NCI-H446 treated with DMSO at 0.1 percent for 48 hours (cell line): ENCODE data around the gene SDK2.
A peak's percentile ranks its signal among the peaks of the same experiment; 100 is the strongest.

Experiments used
- DNase-seq: peaks from one replicate; lab custom pipeline; 2025; lab: John Stamatoyannopoulos, UW

The SDK2 gene

DNA sequence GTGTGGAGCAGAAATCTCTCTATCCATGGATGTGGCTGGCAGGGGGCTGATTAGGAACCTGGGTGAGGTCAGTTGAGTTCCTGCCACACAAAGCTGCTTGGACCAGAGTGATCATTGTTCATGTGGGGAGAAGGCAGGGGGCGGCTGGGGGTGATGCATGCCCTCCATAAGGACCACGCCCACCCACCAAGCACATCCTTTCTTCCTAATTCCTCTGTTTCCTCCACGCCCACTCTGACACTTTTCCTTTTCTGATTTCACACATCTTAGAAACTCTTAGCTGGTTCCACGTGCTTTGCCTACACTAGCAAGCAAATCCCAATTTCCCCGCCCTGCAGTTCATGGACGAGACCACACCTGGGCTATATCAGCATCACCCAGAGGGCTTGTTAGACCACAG is 108.5 kb downstream of the SDK2 start:
- DNase-seq: no peak

DNA sequence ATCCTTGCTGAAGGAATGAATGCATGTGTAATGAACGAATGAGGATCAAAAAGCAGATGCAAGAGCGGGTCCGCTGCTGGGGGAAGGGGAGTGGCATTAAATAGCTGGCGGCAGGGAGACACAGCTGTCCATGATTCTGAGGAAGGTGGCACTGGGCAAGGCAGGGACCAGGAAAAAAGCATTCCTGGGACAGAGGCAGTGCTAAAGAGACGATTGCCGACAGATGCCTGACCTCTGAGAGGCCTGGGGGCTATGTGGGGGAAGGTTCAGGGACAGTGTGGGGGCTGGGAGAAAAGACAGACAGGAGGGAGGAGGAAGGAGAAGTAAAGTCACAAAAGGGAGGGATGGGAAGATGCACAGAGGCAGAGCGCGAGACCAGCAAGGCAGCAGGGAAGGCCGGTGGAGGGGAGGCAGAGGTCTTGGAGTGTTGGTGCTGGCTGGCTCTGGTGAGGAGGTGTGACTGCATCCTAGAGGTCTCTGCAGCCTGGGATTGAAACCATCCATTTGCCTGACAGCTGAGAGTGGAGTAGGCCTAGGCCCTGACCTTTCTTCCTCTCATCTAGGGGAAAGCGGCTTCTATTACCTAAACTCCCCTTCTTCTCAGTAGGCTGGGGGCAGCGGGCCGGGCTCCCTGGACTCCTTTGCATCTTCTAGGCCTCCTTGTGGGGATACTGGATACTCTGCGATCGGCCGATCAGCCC is 109.9 kb downstream of the SDK2 start:
- DNase-seq: no peak

DNA sequence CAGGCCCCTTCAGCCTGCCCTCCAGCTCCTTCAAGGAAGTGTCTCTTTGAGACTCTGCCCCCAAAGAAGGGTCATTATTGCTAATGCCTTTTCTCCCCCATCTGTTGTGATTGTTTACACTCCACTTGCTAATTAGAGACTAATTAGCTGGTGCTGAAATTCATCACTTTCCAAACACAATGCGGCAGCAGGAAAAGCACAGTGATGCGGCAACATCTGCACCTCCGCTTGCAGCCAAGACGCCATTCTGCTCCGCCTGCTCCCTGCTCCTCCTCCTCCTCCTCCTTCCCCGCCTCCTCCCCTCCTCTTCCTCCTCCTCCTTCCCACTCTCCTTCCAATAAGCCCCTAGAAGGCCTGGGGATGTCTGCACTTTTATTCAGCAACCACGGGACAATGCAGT is 110.5 kb downstream of the SDK2 start:
- peak; percentile 68 for DNase-seq

DNA sequence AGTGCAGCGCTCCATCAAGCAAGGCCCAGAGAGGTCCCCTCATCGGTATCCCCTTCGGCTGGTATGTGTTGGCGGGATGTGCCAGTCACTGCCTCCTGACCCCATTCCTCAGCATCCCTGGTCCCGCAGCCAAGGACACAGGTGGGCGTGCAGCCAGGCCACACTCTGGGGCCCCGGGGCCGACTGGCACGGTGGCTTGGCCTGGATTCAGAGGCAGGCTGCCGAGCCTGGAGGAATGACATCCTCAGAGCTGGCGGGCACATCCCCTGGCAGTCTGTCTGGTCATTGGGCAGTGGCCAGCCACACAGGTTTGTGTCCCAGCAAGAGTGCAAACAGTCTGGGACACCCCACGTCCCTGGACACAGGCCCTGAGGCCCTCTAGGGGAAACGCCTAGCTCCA is 111.1 kb downstream of the SDK2 start:
- DNase-seq: peak; percentile 74

DNA sequence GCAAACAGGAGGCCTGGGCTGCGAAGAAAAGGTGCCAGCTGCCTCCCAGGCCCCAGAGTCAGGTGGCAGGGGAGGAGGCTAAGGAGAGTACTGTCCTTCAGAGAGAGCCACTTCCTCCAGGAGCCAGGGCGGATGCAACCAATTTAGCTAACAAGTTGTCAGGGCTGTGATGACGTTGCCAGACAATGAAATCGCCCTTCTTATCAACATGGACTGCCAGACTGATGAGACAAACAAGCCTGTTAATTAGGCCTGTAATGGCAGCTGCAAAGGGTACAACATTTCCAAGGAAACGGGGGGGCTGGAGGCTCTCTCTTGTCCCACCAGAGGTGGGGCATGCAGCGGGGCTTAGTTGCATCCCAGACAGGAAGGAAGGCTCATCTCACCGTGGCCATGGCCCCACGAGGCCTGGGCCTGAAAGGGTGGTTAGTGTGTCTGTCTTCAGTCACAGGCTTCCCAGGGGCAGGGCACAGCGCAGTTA is 111.8 kb downstream of the SDK2 start:
- DNase-seq: no peak

DNA sequence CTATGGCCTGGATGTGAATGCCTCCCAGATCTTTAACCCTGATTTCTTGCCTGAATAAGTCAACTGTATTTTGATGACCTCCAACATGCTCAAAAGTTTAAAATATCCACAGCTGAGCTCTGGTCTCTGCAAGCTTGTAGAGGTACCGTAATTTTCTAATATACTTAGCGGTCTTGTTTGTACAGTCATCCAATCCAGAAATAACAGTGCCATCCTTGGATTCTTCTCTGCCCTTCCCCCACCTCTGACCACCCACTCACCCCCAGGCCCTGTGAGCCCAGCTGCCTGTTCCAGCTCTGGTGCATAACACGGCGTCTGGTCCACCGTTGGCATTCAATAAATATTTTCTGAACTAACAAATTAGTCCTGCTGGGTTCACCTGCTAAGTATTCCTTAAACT is 113.1 kb downstream of the SDK2 start:
- no peak for DNase-seq

DNA sequence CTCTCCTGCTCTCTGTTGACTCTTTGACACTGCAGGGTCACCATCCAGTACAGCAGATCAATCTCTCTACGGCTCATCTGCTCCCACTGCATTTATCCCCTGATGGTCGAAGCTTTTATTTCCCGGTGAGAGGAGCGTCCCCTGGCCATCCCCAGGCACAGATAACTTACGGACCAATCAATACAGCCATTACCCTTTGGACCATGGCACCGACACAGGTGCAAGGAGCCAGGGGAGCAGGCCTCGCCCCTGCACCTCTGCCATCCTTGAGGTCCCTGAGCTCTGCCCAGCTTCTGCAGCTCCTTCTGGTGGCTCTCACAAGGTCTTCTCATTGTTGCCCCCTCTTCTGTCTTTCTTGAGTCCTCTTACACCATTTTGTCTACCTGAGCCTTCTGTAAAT is 115.6 kb downstream of the SDK2 start:
- no peak for DNase-seq

DNA sequence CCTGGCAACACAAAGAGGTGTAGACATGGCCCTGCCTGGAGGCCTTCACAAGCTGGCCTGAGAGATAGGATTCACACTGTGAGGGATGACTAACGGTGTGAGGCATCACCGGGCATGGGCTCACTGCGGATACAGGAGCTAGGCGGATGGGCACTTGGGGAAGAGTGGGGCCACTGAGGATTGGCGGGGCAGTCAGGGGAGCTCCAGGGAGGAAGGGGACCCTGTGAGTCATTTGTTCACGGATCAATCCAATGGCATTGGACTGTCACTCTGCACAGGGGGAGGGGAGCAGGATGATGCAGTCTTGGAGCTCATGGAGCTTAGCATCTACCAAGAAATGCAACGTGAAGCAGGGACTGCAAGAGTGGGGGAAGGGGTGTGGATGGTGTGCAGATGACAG is 117.3 kb downstream of the SDK2 start:
- no peak for DNase-seq

DNA sequence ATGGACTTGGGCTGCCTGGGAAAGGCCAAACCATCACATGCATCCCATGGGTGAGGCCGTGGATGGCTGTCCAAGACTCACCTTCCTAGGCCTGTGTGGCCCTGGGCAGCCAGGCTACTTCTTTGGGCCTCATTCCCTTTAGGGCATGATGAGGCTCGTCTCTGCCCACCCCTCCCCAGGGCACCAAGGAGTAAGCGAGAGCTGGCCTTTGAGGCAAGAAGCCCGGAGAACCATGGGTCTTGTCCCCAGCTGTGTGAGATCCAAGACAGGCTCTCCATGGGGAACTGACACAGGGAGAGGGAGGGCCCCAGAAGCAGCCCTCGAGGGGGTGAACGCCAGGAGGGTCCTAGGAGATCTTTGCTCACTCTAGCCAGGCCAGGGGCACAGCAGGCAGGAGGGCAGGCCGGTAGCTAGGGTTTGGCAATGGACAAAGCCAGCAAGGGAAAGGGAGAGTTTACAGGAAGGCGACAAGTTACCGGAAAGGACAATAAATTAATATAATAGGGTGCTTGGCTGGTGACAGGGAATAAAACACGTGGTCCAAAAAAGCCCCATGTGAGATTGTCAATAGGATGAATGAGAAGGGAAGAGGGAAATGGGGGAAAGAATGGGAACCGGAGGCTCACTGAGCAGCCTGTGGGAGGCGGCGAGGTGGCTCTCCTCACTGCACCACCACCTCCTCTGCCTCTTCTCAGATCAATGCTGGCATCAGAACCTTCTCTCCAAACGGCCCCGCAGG is 119.1 kb downstream of the SDK2 start:
- no peak for DNase-seq

DNA sequence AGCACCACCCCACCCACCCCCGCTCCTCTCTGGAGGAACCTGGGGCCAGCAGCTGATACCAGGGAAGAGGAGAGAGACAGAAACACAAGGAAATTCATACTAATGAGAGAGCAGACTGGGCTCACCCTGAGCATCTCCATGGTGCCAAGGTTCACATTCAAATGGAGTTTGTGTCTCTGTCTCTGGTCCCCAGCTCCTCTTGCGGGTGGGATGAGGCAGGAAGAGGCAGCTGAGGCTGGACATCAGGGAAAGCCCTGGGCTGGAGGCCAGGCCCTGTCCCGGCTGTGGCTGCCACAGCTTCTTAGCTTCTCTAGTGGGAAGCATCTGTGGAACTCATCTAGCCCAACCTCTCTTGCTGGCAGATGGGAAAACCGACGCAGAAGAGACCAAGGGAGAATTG is 121.5 kb downstream of the SDK2 start:
- no peak for DNase-seq

DNA sequence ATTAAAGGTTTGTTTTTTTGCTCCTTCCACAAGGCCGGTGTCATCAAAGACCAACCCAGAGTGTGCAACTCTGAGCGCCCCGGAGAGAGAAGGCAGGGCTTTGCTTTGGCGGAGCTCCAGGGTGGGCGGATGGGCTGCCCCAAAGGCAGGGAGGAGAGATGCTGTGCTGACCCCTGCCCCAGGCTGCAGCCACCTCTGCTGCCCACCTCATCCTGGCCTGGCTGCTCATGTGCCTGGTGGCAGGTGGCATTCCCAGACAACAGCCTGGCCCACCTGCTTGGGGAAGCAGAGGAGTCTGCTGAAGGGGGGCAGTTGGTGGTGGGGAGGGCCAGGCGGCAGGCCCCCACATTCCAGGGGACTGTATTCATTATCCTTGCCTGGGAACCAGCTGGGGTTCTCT is 122.1 kb downstream of the SDK2 start:
- DNase-seq: no peak

DNA sequence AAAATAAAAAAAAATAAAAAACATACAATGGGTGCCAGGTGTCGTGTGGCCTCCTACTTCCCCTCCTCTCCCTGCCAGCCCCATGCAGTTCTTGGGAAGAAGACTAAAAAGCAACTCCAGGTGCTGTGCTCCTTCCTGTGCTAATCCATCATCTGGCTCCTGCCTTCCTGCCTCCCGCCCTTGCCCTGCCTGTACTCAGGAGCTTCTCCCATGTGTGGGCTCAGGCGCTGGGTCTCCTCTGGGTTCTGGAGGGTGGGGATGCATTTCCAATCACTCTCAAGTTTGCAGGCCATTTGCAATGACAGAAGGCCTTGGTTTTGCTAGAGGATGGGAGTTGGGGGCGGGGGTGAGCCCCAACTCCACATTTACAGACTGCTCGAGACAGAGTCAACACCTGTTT is 122.9 kb downstream of the SDK2 start:
- DNase-seq: no peak

DNA sequence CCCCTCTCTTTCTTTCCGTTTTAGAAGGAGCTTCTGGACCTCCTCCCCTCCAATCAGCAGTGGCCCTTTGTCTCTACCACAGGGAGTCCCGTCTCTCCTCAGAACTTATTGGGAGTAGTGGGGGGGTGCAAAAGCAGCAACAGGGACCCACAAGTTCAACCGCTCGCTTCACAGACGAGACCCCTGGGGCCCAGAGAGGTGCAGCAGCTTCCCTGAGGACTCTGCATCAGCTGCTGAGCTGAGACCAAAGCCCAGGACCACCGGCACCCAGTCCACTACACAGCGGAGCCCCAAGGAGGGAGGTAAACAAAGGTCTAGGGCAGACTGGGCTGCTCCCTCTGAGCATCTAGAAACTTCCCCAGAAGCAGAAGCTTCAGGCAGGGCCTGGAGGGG is 123.9 kb downstream of the SDK2 start:
- DNase-seq: no peak

DNA sequence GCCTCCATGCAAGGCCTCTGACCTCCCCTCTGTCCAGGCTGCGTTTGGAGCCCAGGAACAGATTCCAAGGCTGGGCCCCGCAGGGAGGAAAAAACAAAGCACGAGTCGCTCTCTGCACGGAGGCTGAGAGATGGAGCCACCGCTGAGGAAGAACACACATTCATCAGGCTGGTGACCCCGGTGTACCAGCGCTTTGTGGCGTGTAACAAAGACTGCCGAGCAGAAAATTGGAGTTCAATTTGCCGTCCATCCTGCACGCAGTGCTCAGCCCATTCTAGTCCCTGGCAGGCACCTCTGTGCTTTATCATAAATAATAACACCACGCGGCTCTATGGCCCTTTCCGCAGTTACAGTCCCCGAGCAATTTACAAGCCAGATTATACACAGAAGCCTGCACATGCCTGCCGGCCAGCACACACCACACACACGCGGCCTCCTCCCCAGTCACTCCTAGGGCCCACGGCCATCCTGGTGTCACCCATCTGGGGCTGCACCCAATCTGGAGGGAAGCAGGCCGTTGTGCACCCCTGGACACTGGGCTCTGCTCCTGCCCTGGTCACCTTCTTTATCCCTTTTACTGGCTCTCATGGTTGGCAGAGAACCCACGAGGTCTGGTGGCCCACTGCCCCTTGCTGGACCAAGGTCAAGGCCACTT is 124.4 kb downstream of the SDK2 start:
- no peak for DNase-seq

DNA sequence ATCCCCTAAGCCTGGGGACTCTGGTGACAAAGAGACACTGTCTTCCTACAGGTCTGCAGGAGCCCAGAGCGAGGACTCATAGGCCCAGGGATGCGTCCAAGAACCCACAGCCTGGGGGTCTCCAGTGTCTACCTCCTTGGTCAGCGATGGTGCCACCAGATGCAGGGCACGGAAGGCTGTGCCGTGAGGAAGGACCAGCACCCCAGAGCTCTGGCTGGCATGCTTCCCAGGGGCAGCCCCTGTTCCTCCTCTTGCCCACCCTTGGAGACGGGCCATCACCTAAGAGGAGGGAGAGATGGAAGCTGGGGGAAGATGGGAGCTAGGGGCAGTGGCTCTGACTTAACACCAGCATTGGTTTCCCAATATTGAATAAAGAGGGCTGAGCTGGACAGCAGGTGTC is 125.2 kb downstream of the SDK2 start:
- no peak for DNase-seq

DNA sequence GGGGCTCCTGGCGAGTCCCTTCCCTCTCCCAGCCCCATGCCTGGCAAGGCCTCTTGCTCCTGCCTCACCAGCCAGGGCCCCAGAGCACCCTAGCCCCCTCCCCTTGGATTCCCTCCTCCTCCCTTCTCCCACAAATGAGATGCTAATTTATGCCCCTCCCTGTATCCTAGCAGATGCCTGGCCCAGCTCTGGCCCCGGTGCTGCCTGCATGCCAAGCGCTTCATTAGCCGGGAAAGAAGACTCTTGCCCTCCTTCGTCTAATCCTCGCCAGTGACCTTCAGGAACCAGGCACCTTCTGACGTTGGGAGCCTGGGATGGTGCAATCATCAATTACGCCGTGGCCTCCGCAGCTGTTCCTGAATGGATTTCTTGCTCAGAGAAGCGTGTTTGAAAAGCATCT is 127.8 kb downstream of the SDK2 start:
- no peak for DNase-seq

DNA sequence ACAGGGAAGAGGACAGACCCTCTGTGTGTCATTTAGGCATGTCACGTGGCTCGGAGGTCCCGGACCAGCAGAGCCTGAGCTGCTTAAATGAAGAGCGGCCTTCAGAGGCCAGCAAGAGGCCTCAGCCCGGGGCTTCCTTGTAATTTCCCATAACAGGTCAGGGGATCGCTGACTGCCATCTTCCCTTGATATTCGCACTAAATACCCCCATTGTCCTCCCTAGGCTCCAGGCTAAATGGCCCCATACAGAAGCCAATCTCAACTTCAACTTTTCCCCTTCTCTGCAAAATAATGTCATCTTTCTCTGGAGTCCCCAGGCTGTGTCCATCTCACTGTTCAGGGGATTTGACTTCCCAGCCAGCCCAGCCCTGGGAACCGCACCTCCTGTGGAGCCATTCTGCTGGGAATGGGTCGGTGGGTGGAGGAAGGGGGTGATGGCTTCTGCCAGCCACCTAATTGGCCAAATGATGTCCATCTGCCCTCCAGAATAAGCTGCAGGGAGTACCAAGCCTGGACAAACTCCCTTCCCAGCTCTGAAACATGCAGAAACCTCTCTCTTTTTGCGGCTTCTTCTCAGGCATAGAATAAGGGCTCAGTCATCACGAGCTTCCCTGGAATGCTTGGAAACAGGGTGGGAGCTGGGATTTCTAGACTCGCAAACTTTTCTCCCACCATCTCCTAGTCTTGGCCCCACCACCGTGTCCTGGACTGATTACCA is 129.9 kb downstream of the SDK2 start:
- no peak for DNase-seq

DNA sequence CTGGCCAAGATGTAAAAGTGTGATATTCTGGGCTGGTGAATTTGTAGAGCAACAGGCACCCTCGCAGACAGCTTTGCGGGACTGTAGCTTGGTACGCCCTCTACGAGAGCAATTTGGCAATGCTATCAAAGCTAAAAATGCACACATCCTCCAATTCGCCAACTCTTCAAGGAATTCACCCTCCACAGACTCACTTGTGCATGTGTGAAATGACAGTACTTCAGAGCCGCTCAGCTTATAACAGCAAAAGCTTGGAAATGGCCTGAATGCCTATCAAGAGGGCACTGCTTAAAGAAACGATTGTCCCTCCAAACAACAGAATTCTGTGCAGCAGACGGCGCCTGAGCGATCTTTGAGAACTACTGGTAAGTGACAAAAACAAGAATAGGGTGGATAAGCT is 130.8 kb downstream of the SDK2 start:
- no peak for DNase-seq

DNA sequence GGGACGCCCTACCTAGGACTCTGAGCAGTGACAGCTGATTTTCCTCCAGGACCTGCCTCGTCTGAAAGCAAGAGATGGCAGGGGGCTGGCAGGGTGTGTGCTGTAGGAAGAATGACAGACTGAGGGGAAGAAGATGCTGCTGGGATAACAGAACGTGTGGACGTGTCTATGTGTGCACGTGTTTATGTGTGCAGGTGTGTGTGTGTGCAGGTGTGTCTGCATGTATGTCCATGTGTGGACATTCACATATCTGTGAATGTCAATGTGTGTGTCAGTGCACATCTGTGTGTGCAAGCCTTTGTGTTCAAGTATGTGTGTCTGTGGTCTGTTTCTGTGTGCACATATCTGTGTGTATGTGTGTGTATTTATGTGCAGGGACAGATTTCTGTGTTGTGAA is 132.5 kb downstream of the SDK2 start:
- DNase-seq: no peak

DNA sequence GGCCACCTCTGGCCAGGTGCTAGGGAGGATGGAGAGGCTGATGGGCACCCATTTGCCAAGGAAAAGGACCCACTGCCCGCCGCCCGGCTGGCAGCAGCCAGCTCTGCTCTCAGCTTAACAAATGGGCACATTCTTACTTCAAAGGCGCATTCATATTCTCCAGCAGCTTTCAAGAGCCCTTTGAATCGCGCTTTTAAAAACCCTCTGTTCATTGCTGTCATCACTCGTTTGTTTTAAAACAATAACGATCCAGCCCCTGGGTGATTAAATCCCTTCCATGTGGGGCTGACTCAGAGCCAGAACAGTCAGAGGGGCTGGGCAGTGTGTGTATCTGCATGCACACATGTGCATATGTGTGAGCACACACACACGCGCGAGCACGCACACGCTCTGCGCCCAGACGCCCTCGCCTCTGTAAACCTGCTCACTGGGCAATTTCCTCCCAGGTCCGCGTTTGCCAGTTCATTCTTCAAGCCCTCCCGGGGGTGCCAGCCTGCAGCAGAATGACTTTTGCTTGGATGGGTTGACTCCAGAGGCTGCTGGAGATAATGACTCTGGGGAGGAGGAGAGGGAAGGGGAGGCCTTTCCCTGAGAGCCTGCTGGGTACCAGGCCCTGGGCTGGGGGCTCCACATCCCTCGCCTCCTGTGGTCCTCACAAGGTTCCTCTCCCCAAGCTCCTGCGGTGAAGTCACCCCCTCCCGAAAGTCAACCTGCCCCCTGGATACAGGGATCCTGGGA is 133.1 kb downstream of the SDK2 start:
- no peak for DNase-seq

DNA sequence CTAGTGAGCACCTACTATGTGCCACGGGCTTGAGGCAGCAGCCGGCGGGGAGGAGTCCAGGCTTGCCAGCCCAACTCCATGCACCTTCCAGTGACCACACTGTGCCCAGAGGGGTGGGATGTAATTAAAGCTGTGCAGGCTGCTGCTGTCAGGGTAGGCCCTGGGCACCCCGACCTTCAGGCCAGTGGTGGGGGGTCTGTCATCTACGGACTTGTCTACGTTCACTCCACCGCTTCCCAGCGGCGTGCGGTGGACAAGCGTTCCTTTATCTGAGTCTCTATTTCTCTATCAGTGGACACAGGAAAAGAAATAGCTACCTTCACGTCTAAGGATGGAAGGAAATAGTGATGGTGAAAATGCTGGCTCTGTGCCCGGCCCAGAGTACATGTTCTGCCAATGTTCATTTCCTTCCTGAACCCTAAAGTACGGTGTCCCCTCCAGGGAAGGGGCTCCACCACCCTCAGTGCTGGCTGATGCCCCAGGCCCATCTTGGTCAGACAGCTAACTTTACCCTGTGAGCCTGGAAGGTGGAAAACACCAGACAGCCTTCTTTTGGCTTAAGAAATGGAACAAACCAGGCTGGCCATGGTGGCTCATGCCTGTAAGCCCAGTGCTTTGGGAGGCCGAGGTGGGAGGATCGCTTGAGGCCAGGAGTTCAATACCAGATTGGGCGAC is 135.2 kb downstream of the SDK2 start:
- no peak for DNase-seq
